ENCODE data around the gene MAN1C1. TPM values are rescaled to one million over a fixed set of nuclear protein-coding genes. Genes with fewer than 3 reads are reported as not detected.
"Not testable (repeated sequence)": the region's sequence is repeated elsewhere in the genome, so short reads cannot be mapped to it uniquely, and the experiment has no call there.

The MAN1C1 gene
- total RNA-seq, 1 donor from 2014 or later = 2.6 TPM

- ATAC-seq = no peak
These were observed 32.8 kb upstream of the MAN1C1 start for GRCh38 chr1:25583519-25584370.

DNA sequence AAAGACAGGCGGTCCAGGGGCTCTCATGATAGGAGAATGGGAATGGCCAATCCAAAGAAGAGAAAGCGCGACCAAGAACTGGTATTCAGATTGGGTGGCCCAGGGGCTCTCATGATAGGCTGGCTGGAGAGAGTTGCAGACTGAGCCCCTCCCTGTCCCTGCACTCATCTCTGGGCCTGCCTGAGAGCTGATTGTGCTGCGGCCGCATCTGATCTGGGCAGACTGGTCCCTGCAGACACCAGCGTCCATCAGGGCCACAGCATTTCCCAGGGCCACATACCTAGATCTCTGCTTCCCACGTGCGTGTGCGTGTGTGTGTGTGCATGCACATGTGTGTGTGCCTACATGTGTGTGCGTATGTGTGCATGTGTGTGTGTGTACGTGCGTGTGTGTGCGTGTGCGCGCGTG lies 30.4 kb upstream of the MAN1C1 start:
- ATAC-seq = no peak

DNA sequence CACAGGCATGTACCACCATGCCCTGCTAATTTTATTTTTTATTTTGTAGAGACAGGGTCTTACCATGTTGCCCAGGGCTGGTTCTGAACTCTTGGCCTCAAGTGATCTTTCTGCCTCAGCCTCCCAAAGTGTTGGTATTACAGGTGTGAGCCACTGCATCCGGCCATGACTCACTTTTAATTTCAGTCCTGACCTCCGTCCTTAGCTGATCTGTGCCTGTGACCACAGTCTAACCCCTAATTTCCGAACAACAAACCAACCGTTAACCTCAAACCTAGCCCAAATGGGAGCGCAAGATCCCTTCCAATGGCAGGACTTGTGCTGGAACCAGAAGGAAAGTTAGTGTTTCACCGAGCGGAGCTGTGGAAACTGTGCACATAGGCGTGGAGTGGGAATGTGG lies 29.3 kb upstream of the MAN1C1 start:
- no peak for ATAC-seq

GRCh38 chr1:25588224-25588623 lies 28.4 kb upstream of the MAN1C1 start:
- ATAC-seq = not testable (repeated sequence)

- not testable (repeated sequence) for ATAC-seq
These were observed 27.8 kb upstream of the MAN1C1 start for GRCh38 chr1:25588786-25589185.

DNA sequence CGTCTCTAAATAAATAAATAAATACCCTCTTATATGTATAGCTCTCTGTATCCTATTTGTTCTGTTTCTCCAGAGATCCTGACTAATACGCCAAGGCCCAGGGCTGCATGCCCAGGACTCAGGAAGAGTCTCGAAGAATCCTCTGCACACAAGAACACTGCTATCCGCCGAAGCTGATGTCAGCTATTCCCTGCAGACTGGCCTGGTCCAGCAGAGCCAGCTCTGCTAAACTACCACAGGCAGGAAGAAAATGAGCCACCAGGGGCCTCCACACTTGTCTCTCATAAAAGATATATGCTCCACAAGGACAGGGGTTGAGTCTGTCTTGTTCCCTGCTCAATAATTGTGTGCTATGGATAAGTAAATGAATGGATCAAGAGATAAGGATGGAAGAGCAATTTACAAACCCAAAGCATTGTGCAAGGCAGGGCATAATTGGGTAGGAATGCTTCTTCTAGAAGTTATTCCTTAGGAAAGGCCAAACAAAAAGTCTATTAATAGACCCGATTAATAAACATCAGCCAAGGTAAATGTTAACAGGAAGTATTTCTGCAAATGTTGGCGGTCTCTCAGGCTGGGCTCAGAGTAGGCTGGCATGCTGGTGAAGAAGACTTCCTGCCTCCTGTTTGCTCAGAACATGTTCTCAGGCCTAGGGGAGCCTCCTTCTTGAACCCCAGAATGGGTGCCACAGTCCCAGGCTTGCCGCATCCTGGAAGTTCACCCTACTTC lies 26.3 kb upstream of the MAN1C1 start:
- ATAC-seq = no peak

DNA sequence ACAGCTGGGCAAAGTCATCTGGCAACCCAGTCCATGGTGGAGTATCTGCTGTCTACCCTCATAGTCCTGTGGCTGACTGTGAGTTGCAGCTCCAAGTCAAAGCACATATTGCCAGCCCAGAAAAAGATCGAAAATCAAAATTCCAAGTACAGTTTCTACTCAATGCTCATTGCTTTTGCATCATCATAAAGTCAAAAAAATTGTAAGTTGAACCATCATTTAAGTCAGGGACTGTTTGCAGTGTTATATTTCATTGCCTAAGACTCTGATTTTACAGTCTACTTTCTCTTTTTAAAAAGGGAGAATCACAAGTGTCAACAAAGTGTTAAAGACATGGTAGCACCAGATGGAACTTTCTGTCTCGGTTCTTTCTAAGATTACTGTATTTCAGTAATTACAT lies 22.7 kb upstream of the MAN1C1 start:
- ATAC-seq = no peak

DNA sequence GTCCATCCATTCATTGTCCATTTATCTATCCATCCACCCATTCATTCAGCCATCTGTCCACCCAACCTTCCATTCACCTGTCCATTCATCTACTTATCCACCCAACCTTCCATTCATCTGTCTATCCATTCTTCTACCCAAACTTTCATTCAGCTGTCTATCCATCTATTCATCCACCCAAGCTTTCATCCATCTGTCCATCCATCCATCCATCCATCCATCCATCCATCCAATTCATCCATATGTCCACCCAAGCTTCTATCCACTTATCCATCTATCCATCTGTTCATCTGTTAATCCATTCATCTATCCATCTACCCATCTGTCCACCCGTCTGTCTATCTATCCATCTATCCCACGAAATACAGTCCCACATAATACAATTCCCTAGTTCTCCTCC lies 21.6 kb upstream of the MAN1C1 start:
- ATAC-seq = no peak

DNA sequence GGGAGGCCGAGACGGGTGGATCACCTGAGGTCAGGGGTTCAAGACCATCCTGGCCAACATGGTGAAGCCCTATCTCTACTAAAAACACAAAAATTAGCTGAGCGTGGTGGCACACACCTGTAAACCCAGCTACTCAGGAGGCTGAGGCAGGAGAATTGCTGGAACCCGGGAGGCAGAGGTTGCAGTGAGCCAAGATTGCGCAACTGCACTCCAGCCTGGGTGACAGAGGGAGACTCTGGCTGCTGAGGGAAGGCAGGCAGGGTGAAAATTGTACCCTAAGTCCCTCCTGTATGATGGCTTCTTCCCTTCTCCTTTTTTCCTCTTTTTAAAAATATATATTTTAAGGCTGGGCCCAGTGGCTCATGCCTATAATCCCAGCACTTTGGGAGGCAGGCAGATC lies 19.9 kb upstream of the MAN1C1 start:
- ATAC-seq = not testable (repeated sequence)

DNA sequence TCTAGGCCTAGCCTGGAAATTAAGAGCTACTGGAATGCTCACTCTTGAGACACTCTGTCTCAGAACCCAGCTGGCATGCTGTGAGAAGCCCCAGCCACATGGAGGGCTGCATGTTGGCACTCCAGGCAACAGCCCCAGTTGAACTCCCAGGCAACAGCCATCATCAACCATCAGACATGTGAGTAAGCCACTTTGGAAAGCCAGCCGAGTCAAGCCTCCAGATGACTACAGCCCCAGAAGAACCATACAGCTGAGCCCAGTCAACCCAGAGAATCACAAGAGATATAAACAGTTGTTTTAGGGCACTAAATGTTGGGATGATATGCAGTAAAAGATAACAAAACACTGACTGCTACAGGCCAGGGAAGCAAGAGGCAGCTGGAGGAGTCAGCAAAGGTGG lies 17.7 kb upstream of the MAN1C1 start:
- ATAC-seq = no peak

DNA sequence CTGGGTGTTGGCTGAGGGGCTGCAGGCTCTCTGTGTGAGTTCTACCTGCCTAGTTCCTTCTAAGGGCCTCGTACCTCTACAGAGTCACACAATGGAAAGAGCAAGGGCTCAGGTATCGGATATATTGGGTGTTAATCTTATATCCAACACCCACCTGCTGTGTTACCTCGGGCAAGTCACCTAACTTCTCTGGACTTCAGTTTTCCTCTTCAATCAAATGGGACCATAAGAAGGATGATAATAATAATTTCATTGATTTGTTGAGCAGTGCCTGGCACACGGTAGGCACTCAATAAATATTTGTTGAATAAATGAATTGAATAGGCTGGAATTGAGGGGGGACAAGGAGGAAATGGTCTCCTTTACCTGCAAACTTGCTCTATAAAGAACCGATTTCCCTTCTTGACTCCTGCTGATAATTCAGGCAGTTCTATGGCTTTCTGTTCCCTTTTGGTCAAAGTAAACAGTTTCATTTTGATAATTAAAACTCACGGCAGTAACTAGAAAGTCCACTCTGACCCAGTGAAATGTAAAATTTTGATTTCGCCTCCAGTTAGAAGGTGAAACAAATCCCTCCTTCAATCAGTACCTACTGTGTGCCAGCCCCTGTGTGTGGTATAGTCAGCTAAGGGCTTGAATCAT lies 16.5 kb upstream of the MAN1C1 start:
- ATAC-seq = no peak

GRCh38 chr1:25600971-25601699 lies 15.5 kb upstream of the MAN1C1 start:
- ATAC-seq = not testable (repeated sequence)

GRCh38 chr1:25603779-25604538 lies 12.6 kb upstream of the MAN1C1 start:
- not testable (repeated sequence) for ATAC-seq

- ATAC-seq = no peak
These were observed 9.5 kb upstream of the MAN1C1 start for GRCh38 chr1:25607123-25607522.

GRCh38 chr1:25608488-25609178 lies 8.0 kb upstream of the MAN1C1 start:
- peak; percentile 77 for ATAC-seq

DNA sequence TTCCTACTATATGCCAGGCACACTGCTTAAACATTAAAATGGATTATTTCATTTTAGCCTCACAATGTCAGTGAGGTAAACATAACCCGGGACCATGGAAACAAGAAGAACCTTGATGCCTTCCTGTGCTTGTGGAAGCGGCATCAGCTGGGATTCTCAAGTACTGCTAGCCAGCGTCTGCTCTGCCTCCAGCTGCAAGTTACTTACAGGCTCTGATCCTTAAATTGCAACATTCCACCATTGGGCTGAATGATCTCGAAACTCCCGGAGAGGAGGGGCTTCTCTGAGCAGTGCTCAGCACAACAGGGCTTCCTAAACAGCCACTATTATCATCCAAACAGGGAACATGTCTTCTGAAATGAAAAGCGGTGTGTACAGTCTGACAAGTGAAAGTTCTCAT lies 6.7 kb upstream of the MAN1C1 start:
- no peak for ATAC-seq

DNA sequence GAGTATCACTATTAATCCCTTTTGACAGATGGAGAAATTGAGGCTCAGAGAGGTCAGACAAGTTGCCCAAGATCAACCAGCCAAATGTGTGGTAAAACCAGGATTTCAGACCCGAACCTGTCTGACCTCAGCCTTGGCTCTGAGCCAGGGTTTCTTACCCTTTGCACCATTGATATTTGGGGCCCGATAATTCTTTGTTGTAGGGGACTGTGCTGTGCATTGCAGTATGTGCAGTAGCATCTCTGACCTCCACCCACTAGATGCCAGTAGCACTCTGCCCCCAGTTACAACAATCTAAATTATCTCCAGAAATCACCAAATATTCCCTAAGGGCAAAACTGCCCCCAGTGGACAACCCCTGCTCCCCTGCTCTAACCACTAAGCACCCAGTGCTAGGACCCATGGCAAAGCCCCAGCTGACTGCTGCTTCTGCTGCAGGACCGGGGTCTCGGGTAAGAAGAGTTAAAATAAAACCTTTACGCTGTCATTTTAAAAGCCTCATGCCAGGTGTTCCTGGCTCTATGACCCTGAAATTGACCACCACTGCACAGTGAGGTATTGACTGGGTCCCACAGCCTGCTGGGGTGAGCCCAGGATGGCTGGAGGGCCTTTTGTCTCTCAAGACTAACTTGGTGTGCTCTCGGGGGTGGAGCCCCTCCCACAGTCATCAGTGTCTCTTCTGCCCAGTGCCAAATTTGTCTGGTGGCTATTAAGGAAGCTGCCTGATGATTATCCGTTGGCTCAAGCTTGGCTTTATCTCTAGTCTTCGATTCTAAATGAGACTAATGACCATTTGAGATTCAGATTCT lies 5.6 kb upstream of the MAN1C1 start:
- peak; percentile 18 for ATAC-seq

DNA sequence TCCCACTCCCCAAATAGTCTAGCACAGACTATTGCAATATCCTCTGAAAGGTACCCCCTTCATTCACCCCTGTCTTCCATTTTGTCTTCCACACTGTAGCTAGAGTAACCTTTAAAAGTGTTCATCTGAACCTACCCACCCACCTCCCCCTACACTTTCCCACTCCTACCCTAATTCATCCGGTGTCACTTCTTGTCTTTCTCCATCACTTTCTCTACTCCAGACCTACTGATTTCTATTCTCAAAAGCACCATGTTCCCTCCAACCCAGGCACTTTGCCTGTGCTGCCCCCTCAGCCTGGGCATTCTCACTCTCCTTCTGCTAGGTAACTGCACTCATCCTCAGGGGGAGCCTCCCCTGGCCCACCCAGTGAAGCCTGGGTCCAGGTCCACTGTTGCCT lies 4.7 kb upstream of the MAN1C1 start:
- ATAC-seq = no peak

DNA sequence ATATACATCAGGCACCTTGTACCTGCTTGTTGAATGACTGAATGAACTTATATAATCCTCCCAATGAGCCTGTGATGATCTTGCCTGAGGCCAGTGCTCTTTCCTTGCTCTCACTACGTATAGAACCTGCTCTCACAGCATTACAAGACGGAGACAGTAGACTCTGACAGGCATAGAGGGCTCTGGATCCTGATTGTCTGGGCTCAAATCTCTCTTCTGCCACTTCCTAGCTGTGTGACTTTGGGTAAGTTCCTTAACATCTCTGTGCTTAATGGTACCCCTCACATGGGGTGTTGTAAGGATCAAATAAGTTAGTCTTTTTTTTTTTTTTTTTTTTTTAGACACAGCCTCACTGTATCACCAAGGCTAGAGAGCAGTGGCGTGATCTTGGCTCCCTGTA lies 4.2 kb upstream of the MAN1C1 start:
- no peak for ATAC-seq

GRCh38 chr1:25613091-25613490 lies 3.5 kb upstream of the MAN1C1 start:
- ATAC-seq = no peak

All from esophagus mucosa (tissue), 1 donor.